GM18507 (cell line): ENCODE data around the gene DHX38.
"Not testable (repeated sequence)": the region's sequence is repeated elsewhere in the genome, so short reads cannot be mapped to it uniquely, and the experiment has no call there.

ENCODE experiments used
- DNase-seq: peaks from one replicate; pipeline ENCODE4 v3.0.0; 2011; ENCODE audit warnings: low read depth; ENCODE audit not compliant: insufficient read length; ENCODE audit errors: extremely low spot score
- FAIRE-seq: peaks from 2 replicates; lab custom pipeline; 2011; peaks lifted over from hg19 to GRCh38; lab: Jason Lieb, UNC

DHX38 gene

DNA sequence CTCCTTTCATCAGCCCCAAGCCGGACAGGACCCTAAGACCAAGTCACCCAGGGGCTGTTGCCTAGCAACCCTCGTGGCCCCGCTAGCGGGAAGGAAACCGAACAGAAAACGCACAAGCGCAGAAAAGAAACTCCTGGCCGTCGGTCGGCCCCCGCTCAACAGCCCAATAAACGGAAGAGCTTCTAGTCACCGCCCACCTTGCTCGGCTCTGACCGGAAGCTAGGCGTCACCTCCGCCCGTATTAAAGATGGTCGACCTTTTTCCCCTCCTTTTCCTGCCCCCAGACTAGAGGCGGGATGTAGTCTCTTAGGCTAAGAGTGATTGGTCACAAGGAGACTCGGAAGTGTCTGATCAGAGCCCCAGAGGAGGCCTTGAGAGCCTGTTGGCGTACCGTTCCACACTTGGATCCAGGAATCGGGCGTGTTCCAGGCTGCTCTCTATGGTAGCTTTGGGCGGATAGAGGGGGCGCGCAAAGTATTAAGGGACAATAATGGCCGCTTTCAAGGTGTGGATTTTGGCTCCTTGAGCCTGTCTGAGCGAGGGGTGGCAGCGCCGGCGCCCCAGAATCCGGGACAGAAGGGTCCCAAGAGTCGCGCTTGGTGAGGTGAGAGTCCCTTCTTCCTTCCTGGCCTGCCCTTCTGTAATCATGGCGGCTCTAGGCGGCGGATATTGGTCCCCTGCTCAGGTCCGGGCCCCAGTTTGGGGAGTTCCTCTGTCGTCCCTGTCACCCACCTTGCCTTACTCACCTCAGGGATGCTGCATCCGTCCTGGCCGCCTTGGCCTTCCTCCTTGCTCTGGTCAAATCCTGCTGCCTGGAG, at the start of gene DHX38, which contains the start of gene TXNL4B:
Gene DHX38, plus strand, starts transcription at position 400 of the 818 bp plus-strand sequence. CDS start 2,311 bp downstream, outside the sequence.
Gene TXNL4B, minus strand, starts transcription at position 173 of the 818 bp plus-strand sequence. CDS start 2,871 bp downstream, outside the sequence.
- peak; percentile 94 for DNase-seq
- peak; percentile 99 for FAIRE-seq

DNA sequence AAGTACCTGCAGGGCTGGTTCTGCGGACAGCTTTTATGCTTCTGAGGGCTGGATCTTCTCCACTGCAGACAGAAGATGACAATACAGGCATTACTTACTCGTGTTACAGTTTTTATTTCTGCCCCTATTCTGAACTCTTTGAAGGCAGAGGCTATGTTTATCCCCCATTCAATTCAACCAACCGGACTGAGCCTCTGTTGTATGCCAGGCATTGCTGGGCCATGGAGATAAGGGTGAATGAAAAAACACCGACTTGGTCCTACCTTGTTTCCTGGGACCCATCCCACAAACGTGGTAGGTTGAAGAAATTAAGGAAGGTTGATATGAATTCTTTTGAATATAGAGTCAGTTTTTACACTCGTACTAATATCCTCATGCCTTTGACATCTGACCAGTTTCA, 49.4 kb upstream of the DHX38 start:
- FAIRE-seq: no peak
- no peak for DNase-seq

DNA sequence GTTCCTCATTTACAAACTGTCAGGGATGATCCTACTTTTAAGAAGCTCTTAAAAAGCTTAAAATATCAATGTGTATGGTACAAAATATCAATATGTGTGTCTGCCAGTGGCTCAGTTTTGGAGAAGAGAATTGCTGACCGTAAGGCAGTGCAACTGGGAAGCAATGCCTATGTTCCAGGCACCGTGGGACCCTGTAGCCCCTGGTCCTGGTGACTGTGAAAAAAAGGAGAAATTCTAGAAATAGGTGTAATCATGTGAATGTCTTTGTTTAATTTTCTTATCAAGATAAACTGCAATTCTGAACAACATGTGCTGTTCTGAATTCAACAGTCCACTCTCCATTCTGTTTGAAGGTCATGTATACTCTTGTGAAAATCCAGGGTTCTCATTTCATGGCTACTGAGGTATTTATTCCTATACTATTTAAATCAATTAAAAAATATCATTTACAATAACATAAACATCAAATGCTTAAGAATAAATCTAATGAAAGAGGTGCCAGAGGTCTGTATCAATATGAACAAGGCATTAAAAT, 48.8 kb upstream of the DHX38 start:
- DNase-seq: no peak
- FAIRE-seq: no peak

DNA sequence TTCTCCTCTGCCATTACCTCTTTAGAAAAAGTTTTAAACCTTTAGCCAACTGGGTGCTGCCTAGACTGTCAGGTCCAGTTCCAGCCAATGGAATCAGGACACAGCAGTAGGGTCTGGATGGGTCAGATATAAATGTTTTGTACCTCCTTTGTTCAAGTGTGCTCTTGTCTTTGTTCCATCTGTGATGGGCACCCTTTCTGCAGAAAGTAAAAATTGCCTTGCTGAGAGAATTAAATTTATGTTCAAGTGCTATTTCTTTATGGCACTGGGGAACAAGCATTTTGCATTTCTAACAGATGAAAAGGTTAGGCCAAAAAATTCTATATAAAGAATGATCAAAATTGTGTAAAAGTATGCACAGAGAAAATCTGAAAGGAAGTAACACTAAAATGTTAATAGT, 44.5 kb upstream of the DHX38 start:
- DNase-seq: no peak
- FAIRE-seq: no peak

DNA sequence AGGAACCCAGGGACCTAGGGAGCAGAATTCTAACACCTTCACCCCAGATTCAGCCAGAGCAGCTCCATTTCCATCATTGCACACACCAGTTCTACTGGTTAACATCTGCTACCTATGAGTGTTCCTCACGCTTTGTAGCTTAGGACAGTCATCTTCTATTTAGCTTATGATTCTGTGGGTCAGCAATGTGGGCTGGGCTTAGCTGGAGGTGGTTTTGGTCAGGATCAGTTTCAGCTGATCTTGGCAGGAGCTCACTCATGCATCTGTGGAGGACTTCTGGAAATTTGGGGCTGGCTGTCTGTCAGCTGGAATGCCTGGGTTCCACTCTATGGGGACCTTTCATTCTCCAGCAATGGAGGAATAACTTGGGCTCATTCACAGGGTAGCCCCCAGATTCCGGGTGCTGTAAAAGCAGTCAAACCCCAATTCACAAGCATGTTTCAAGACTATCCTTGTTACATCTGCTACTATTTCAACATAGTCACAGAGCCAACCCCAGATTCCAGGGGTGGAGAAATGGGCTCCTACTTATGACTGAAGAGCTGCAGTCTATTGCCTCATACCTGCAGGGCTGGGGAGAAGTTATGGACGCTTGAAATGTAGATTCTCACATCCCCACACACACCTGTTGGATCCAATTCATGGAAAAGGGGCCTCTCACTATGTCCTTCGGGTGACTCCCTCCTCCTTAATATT, 42.7 kb upstream of the DHX38 start:
- no peak for FAIRE-seq
- DNase-seq: no peak

DNA sequence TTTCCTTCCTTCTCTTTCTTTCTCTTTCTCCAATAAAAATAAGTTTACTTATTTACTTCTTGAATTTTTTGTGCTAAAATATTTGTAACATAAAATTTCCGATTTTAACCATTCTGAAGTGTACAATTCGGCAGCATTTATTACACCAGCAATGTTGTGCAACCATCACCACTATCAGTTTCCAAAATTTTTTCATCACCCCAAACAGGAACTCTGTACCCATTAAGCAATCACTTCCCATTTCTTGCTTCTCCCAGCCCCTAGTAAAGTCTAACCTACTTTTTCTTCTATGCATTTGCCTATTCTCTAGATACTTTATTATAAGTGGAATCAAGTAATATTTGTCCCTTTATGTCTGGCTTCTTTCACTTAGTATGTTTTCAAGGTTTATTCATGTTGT, 41.8 kb upstream of the DHX38 start:
- DNase-seq: no peak
- no peak for FAIRE-seq

DNA sequence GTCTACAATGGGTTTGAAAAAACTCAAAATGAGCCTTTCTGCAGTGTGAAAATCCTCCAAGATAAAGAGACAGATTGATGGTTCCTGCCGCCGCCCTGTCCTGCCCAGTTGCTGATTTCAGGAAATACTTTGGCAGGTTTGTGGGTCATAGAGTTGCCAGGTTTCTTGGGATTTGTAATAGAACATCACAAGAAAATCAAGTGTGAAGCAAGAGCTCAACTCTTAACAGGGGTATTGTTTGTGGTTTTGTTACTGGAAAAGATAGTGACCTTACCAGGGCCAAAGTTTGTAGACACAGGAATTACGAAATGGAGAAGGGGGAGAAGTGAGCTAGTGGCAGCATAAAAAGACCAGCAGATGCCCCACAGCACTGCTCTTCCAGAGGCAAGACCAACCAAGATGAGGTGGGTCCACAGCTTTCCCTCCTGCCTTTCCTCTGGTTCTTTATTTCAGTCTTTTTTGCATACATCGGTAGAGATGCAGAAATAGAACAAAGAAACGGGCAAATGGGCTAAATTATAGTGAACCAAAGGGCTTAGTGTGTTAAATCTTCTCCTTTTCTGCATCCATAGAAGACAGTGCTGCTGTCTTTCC, 39.3 kb upstream of the DHX38 start, which contains the start of gene HP:
Gene HP, plus strand, starts transcription at position 252 of the 594 bp plus-strand sequence. Its CDS starts 148 bp downstream, at position 400.
- not testable (repeated sequence) for DNase-seq, FAIRE-seq

DNA sequence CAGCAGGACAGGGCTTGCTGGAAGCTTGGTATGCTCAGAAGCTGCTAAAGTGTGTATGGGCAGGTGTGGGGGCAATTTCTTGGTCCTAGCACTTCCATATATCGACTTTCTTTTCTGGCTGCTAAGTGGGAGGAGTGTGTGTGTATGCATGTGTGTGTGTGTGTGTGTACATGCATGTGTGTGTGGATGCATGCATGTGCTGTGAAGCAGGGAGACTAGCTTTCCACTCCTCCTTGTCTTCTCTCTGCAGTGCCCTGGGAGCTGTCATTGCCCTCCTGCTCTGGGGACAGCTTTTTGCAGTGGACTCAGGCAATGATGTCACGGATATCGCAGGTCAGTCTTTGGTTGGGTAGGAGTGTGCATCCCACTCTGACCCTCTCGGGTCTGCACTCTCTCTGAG, 37.7 kb upstream of the DHX38 start:
- no peak for FAIRE-seq
- no peak for DNase-seq

DNA sequence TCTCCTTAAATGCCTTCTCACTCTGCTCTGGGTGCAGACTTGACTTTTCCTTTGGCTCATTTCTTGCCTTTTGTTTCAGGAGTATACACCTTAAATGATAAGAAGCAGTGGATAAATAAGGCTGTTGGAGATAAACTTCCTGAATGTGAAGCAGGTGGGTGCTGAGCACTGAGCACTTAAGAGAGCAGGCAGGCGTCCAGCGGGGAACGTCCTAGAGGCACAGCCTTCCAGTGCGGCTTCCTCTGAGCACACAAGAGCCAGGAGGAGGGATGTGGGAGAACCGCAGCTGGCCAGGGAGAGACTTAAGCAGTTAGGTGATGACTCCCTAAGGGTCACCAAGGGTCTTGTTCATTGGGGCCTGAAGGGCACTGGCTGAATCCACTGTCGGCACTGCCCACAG, 36.3 kb upstream of the DHX38 start:
- FAIRE-seq, DNase-seq: not testable (repeated sequence)

DNA sequence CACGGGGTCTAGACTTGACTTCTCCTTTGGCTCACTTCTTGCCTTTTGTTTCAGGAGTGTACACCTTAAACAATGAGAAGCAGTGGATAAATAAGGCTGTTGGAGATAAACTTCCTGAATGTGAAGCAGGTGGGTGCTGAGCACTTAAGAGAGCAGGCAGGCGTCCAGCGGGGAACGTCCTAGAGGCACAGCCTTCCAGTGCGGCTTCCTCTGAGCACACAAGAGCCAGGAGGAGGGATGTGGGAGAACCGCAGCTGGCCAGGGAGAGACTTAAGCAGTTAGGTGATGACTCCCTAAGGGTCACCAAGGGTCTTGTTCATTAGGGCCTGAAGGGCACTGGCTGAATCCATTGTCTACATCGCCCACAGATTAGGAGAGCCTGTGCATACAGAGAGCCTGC, 34.6 kb upstream of the DHX38 start:
- not testable (repeated sequence) for DNase-seq, FAIRE-seq

DNA sequence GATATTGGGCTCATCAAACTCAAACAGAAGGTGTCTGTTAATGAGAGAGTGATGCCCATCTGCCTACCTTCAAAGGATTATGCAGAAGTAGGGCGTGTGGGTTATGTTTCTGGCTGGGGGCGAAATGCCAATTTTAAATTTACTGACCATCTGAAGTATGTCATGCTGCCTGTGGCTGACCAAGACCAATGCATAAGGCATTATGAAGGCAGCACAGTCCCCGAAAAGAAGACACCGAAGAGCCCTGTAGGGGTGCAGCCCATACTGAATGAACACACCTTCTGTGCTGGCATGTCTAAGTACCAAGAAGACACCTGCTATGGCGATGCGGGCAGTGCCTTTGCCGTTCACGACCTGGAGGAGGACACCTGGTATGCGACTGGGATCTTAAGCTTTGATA, 33.2 kb upstream of the DHX38 start:
- DNase-seq: no peak
- no peak for FAIRE-seq

DNA sequence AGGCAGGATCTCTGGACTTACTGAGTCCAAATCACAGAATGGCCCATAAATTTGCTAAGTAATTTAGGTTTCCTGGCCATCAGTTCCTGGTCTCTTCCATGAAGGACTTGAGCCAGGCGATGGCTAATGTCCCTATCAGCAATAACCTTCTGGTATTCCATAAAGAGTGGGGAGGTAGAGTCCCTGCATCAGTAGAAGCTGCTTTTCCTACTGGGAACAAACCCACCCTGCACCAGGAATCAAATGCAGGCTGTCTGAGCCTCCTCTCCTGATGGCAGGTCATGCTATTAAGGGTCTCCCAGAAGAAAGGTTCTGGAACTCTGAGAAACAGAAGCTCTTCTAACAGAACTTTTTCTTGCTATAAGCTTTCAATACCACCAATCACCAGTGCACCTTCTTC, 32.1 kb upstream of the DHX38 start:
- FAIRE-seq: no peak

DNA sequence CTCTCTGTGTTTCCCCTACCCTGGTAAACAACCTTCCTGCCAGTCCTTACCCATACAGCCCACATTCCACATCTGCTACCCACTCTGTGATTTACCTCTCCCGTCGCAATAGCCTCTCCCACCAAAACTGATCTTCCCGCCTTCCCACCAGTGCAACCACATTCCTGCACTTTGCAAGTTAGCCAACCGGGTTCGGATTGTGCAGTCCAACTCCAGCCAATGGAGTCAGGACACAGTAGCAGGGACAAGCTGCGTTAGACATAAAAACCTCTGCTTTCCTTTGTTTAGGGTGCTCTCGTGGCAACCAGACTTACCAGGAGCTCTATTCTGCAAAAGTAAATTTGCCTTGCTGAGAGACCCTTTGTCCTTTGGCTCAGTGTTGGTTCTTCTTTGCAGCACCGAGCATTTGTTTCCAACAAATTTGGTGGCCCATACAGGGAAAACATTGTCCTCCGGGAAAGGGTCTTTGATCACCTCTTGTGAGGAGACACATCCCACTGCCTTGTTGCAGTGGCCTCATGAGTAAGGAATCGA, 29.2 kb upstream of the DHX38 start:
- no peak for FAIRE-seq

More for the DNA sequence above, 32.1 kb upstream of the DHX38 start:
- DNase-seq: no peak

DNA sequence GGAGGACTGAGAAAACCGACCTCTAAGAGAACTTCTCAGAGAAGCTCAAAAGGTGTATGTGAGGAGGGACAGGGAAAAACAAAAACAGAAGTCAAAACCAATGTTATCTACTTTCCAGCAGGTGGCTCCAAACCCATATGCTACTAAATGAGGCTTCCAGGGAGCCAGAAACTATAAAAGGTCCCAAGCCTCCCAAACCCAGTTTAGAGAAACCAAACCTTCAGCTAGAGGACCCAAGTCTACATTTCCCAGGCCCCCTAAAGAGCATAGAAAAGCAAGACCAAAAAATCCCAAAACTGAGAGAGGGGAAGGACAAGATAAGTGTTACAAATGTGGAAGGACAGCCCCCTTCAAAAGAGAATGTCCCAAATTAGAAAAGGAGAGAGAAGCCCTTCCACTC, 26.9 kb upstream of the DHX38 start:
- DNase-seq (peak; percentile 17), FAIRE-seq (peak; percentile 72)

More for the DNA sequence above, 29.2 kb upstream of the DHX38 start:
- DNase-seq: no peak

DNA sequence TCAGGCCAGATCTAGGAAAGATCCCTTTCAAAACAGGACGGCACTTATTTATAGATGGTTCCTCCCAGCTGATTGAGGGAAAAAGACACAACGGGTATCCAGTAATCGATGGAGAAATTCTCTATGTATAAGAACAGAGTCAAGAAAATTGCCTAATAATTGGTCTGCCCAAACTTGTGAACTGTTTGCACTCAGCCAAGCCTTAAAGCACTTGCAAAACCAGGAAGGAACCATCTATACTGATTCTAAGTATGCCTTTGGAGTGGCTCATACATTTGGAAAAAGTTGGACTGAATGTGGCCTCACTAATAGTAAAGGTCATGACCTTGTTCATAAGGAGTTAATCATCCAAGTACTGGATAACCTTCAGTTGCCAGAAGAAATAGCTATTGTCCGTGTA, 24.7 kb upstream of the DHX38 start:
- no peak for DNase-seq
- FAIRE-seq: no peak

DNA sequence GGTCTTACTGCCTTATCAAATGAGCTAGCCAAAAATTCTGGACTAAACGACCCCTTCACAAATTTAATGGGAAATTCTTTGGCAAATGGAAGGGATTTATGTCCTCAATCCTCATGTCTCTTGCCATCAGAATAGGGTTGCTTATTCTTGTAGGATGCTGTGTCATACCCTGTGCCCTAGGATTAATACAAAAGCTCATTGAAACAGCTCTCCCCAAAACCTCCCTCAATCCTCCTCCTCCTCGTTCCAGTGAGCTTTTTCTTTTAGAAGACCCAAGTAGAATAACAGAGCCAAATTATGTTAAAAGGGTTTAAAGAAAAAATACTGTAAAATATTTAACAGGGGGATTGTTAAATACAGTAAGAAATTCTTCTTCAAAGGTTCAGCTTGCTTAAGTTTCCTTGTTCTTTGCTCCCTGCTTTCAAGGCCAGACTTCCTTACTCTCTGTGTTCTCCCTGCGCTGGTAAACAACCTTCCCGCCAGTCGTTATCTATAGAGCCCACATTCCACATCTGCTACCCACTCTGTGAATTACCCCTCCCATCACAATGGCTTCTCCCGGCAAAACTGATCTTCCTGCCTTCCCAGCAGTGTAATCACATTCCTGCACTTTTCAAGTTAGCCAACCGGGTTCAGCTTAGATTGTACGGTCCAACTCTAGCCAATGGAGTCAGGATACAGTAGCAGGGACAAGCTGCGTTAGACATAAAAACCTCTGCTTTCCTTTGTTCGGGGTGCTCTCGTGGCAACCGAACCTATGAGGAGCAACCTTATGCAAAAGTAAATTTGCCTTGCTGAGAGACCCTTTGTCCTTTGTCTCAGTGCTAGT, 20.9 kb upstream of the DHX38 start:
- FAIRE-seq: no peak
- no peak for DNase-seq

DNA sequence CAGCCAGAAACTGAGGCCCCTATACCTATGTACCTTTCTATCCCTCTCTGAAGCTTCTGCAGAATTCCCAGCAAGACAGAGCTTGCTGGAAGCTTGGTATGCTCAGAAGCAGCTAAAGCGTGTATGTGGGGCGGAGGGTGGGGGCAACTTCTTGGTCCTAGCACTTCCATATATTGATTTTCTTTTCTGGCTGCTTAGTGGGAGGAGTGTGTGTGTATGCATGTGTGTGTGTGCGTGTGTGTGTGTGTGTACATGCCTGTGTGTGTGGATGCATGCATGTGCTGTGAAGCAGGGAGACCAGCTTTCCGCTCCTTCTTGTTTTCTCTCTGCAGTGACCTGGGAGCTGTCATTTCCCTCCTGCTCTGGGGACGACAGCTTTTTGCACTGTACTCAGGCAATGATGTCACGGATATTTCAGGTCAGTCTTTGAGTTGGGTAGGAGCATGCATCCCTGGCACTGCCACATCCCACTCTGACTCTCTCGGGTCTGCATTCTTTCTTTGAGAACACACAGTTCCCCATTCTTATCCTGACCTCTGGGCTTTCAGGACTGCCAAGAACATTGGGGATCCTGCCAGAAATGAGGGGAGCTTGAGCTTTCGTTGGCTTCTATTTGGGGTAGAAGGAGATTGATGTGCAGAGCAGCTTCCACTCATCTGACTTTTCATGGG, 20.0 kb upstream of the DHX38 start:
- DNase-seq: no peak
- no peak for FAIRE-seq

DNA sequence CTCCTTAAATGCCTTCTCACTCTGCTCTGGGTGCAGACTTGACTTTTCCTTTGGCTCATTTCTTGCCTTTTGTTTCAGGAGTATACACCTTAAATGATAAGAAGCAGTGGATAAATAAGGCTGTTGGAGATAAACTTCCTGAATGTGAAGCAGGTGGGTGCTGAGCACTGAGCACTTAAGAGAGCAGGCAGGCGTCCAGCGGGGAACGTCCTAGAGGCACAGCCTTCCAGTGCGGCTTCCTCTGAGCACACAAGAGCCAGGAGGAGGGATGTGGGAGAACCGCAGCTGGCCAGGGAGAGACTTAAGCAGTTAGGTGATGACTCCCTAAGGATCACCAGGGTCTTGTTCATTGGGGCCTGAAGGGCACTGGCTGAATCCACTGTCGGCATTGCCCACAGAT, 18.6 kb upstream of the DHX38 start:
- FAIRE-seq, DNase-seq: not testable (repeated sequence)
